Dedifferentiated amniotic fluid mesenchymal stem cell (primary cell): ENCODE results near the gene FLRT2.

ENCODE experiments used
- DNase-seq: peaks from one replicate; pipeline ENCODE4 v3.0.0-alpha.2; 2016; ENCODE audit errors: extremely low spot score

FLRT2 gene

DNA sequence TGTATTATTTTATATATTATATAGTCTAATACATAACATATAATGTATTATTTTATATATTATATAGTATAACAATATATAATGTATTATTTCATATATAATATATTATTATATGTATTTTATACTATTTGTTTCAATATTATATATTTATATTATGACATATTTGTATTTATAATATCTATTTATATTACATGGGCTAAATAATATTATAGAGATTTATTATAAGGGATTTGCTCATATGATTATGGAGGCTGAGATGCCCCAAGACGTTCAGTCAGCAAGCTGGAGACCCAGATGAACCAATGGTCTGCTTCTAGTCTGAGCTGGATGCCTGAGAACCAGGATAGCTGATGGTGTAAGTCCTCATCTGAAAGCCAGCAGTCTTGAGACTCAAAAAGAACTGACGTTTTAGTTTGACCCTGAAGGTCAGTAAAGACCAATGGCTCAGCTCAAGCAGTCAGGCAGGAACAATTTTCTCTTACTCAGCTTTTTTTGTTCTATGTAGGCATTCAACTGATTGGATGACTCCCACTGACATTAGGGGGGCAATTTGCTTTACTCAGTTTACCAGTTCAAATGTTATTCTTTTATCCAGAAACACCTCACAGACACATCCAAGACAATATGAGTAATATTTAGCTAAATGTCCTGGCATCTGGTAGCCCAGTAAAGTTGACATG, 130.4 kb downstream of the FLRT2 start:
- no peak for DNase-seq

DNA sequence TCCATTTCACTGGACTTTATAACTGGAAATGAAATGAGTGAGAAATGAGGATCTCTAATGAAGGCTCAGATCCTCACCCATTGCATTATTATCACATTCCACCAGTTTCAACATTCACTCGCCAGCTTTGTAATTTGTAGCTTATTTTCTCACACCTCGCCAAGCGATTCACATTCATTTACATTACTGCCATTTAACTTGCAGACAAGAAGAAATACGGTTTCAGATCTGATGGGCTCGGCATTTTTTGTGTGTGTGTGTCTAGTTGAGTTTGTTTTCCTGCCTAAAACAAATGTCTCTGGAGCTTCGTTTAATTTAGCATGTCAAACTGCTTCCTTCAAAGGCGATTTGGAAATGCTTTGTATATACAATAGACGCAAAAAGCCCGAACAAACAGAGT, 132.2 kb downstream of the FLRT2 start:
- DNase-seq, result no peak

GRCh38 chr14:85663256-85663655, 133.3 kb downstream of the FLRT2 start:
- no peak for DNase-seq

- no peak for DNase-seq
Measured at GRCh38 chr14:85663667-85664066, 133.7 kb downstream of the FLRT2 start.

- DNase-seq, result no peak
Measured at GRCh38 chr14:85675957-85676356, 146.0 kb downstream of the FLRT2 start.

DNA sequence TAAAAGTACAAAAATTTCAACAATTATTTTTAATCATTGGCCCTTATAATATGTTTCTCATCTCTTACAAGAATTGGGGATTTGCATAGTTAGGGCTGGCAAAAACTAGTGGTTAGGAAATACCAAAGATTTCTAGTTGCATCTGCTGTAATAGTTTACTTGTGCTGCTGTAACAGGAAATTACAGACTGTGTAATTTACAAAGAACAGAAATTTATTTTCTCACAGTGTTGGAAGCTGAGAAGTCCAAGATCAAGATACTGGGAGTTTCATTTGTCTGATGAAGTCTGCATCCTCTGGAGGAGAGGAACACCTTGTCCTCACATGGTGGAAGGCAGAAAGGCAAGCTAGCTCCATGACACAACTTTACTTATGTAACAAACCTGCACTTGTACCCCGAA, 157.0 kb downstream of the FLRT2 start:
- no peak for DNase-seq

DNA sequence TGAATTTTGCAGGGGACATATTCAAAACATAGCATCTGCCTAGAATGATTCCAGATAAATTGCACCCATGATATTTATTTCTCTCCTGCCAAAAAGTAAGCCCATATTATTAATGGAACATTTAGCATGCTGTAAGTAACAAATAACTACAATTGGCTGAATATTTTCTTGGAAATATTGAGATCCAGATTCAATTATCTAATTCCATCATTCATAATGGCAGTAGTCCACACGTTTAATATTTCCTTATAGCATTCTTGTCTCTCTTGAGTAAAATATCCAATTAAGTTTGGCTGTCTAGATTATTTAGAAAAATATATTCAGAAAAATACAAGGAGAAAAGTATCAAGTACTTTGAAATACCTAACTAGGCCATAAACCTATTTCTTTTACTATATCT, 157.5 kb downstream of the FLRT2 start:
- no peak for DNase-seq

DNA sequence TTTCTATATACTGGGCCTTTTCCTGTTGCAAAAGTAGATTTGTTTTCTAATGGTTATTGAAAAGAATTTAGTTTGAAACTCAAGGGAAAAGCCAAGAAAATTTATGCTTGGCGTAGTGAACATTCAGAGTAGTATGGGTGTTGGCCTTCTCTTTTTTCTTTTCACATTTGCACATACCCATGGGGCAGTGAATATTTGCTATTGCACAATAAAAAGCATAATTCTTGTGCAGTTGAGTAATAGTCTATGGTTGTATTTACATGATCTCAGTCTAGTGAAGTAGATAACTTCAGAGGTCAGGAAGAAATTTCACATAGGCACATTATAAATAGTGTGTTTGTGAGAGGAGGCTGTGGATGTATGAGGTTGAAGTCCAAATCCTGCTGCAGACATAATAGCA, 158.1 kb downstream of the FLRT2 start:
- DNase-seq, result peak; percentile 62

- no peak for DNase-seq
Measured at GRCh38 chr14:85695300-85695699, 165.4 kb downstream of the FLRT2 start.

- DNase-seq, result no peak
Measured at GRCh38 chr14:85701116-85701515, 171.2 kb downstream of the FLRT2 start.

- DNase-seq, result no peak
Measured at GRCh38 chr14:85701763-85702162, 171.8 kb downstream of the FLRT2 start.

DNA sequence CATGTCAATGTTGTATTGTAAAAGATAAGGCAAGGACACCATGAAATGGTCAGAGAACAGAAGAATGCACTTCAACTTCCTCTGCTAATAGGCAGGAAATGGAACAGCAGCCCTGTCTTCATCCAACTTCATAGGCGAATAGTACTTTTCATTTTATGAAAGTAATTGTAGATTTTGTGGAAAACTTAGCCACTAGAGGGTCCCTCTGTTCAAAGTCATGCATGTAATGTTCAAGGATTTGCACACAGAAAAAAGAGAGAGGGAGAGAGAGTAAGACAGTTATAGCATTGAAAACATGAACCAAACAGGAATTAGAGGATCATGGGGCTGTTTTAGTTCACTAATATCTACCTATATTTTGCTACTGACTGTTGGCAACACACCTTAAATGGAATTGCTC, 172.2 kb downstream of the FLRT2 start:
- no peak for DNase-seq

- peak; percentile 74 for DNase-seq
Measured at GRCh38 chr14:85702997-85703396, 173.1 kb downstream of the FLRT2 start.
